K562 (cell line): Measurements from ENCODE around the gene RAG2. TPM values are rescaled to one million over a fixed set of nuclear protein-coding genes. Genes with fewer than 3 reads are reported as not detected.

Experiments
- MBD2 ChIP-seq: sonication (generic); IDR thresholded peaks from 2 replicates; pipeline ENCODE4 v1.6.1; 2016; ENCODE audit warnings: low read depth, borderline replicate concordance
- POU5F1 ChIP-seq: fragments of 150-350 bp; IDR thresholded peaks from 2 replicates; pipeline ENCODE4 v1.6.1; 2014; ENCODE audit warnings: borderline replicate concordance, low read length, low read depth, mild to moderate bottlenecking; ENCODE audit not compliant: partially characterized antibody
- TAF7 ChIP-seq: fragments of 450-650 bp; IDR thresholded peaks from 2 replicates; pipeline ENCODE4 v1.6.1; 2016; ENCODE audit warnings: missing genetic modification characterization, missing compliant biosample characterization
- TRIM28 ChIP-seq: fragments of 450-650 bp; IDR thresholded peaks from 2 replicates; pipeline ENCODE4 v1.6.1; 2017
- polyA plus RNA-seq, 8 experiments: library from polyadenylated mRNA; depleted of rRNA in 4 of 8; stranded (reverse) in 5 of 8; unstranded in 3 of 8; fragments of >200 nt; fragmentation: Nextera tagmentation in 2 of 8; fragmentation: Illumina TruSeq in 1 of 8; extraction: Ambion mirVana in 2 of 8; extraction: Trizol in 1 of 8; gene quantifications; 2 replicates each; pipeline versions ENCODE4 v1.2.1 to v1.2.3, GENCODE V29; 2011 to 2014; ENCODE audit warnings: inconsistent platforms in 1 of 8, missing spikeins in 1 of 8
- total RNA-seq, 7 experiments: library from RNA; depleted of rRNA in 6 of 7; stranded (reverse); fragments of >200 nt in 6 of 7; fragmentation: Illumina TruSeq in 2 of 7; extraction: Trizol in 2 of 7; gene quantifications; 2 replicates each; pipeline versions ENCODE4 v1.2.1 to v1.2.3, GENCODE V29; 2011 to 2021; ENCODE audit warnings: low replicate concordance in 1 of 7
- TF ChIP-seq, protein P1 (sequence below): fragments of 450-650 bp; IDR thresholded peaks from 2 replicates; pipeline ENCODE4 v1.6.1; 2016; ENCODE audit warnings: mild to moderate bottlenecking, moderate library complexity
- TF ChIP-seq, protein P2 (sequence below): fragments of 450-650 bp; IDR thresholded peaks from 2 replicates; pipeline ENCODE4 v1.6.1; 2017; ENCODE audit warnings: antibody characterized with exemption, mild to moderate bottlenecking
- TF ChIP-seq, protein P3 (sequence below): sonication (generic); formaldehyde crosslinking; IDR thresholded peaks from 2 replicates; pipeline ENCODE4 v1.8.1; 2023; ENCODE audit warnings: mild to moderate bottlenecking, missing genetic modification reagents

The RAG2 gene
- total and polyA plus RNA-seq, 9 of the 15 experiments (the other 6 are each of a cell fraction or from before 2014, with no cell fraction given), result 0.06 to 2.7 (median 0.26) TPM; not detected in 3

DNA sequence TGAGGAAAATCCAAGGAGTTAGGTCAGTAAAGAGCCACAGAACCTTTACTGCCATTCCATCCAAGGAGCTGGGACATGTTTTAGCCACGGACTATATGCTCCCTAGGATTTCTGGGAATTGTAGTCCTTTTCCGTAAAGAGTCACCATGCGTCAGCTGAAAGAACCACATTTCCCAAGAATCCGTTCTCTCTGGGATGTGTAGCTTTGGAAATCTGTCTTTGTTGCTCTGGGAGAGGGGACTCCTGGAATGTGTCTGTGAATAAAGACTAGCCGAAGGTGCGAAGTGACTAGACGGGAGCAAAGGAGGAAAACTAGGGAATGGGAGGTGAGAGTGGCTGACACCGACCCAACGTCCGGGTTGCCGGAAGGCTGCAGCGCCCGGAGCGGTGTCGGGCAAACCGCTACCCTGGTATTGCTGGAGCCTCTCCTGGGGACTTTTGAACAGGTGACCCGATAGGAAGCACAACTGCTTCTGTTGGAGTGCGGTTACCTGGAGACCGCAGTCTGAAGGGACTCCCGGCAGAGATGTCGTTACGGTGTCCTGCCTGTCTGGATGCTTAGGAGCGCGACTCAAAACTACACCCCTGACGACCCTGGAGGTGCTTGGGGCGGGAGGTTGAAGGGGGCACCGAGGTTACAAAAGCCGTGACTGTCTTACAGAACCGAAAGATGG is 3.6 kb downstream of the RAG2 start, which contains the start of gene IFTAP (continued):
- TF ChIP-seq, protein P1, sequence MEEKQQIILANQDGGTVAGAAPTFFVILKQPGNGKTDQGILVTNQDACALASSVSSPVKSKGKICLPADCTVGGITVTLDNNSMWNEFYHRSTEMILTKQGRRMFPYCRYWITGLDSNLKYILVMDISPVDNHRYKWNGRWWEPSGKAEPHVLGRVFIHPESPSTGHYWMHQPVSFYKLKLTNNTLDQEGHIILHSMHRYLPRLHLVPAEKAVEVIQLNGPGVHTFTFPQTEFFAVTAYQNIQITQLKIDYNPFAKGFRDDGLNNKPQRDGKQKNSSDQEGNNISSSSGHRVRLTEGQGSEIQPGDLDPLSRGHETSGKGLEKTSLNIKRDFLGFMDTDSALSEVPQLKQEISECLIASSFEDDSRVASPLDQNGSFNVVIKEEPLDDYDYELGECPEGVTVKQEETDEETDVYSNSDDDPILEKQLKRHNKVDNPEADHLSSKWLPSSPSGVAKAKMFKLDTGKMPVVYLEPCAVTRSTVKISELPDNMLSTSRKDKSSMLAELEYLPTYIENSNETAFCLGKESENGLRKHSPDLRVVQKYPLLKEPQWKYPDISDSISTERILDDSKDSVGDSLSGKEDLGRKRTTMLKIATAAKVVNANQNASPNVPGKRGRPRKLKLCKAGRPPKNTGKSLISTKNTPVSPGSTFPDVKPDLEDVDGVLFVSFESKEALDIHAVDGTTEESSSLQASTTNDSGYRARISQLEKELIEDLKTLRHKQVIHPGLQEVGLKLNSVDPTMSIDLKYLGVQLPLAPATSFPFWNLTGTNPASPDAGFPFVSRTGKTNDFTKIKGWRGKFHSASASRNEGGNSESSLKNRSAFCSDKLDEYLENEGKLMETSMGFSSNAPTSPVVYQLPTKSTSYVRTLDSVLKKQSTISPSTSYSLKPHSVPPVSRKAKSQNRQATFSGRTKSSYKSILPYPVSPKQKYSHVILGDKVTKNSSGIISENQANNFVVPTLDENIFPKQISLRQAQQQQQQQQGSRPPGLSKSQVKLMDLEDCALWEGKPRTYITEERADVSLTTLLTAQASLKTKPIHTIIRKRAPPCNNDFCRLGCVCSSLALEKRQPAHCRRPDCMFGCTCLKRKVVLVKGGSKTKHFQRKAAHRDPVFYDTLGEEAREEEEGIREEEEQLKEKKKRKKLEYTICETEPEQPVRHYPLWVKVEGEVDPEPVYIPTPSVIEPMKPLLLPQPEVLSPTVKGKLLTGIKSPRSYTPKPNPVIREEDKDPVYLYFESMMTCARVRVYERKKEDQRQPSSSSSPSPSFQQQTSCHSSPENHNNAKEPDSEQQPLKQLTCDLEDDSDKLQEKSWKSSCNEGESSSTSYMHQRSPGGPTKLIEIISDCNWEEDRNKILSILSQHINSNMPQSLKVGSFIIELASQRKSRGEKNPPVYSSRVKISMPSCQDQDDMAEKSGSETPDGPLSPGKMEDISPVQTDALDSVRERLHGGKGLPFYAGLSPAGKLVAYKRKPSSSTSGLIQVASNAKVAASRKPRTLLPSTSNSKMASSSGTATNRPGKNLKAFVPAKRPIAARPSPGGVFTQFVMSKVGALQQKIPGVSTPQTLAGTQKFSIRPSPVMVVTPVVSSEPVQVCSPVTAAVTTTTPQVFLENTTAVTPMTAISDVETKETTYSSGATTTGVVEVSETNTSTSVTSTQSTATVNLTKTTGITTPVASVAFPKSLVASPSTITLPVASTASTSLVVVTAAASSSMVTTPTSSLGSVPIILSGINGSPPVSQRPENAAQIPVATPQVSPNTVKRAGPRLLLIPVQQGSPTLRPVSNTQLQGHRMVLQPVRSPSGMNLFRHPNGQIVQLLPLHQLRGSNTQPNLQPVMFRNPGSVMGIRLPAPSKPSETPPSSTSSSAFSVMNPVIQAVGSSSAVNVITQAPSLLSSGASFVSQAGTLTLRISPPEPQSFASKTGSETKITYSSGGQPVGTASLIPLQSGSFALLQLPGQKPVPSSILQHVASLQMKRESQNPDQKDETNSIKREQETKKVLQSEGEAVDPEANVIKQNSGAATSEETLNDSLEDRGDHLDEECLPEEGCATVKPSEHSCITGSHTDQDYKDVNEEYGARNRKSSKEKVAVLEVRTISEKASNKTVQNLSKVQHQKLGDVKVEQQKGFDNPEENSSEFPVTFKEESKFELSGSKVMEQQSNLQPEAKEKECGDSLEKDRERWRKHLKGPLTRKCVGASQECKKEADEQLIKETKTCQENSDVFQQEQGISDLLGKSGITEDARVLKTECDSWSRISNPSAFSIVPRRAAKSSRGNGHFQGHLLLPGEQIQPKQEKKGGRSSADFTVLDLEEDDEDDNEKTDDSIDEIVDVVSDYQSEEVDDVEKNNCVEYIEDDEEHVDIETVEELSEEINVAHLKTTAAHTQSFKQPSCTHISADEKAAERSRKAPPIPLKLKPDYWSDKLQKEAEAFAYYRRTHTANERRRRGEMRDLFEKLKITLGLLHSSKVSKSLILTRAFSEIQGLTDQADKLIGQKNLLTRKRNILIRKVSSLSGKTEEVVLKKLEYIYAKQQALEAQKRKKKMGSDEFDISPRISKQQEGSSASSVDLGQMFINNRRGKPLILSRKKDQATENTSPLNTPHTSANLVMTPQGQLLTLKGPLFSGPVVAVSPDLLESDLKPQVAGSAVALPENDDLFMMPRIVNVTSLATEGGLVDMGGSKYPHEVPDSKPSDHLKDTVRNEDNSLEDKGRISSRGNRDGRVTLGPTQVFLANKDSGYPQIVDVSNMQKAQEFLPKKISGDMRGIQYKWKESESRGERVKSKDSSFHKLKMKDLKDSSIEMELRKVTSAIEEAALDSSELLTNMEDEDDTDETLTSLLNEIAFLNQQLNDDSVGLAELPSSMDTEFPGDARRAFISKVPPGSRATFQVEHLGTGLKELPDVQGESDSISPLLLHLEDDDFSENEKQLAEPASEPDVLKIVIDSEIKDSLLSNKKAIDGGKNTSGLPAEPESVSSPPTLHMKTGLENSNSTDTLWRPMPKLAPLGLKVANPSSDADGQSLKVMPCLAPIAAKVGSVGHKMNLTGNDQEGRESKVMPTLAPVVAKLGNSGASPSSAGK, result peak; percentile 74
- TF ChIP-seq TRIM28 (0 out of 2 replicates have a peak, but pooled peaks have one; percentile 27), POU5F1 (peak; percentile 70), TAF7 (tag) (peak; percentile 28; the same call in 1 of the 2 replicates), MBD2 (peak; percentile 86)
- TF ChIP-seq, protein P2, sequence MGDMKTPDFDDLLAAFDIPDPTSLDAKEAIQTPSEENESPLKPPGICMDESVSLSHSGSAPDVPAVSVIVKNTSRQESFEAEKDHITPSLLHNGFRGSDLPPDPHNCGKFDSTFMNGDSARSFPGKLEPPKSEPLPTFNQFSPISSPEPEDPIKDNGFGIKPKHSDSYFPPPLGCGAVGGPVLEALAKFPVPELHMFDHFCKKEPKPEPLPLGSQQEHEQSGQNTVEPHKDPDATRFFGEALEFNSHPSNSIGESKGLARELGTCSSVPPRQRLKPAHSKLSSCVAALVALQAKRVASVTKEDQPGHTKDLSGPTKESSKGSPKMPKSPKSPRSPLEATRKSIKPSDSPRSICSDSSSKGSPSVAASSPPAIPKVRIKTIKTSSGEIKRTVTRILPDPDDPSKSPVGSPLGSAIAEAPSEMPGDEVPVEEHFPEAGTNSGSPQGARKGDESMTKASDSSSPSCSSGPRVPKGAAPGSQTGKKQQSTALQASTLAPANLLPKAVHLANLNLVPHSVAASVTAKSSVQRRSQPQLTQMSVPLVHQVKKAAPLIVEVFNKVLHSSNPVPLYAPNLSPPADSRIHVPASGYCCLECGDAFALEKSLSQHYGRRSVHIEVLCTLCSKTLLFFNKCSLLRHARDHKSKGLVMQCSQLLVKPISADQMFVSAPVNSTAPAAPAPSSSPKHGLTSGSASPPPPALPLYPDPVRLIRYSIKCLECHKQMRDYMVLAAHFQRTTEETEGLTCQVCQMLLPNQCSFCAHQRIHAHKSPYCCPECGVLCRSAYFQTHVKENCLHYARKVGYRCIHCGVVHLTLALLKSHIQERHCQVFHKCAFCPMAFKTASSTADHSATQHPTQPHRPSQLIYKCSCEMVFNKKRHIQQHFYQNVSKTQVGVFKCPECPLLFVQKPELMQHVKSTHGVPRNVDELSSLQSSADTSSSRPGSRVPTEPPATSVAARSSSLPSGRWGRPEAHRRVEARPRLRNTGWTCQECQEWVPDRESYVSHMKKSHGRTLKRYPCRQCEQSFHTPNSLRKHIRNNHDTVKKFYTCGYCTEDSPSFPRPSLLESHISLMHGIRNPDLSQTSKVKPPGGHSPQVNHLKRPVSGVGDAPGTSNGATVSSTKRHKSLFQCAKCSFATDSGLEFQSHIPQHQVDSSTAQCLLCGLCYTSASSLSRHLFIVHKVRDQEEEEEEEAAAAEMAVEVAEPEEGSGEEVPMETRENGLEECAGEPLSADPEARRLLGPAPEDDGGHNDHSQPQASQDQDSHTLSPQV, result peak; percentile 83; the same call in 1 of the 2 replicates
- TF ChIP-seq, protein P3, sequence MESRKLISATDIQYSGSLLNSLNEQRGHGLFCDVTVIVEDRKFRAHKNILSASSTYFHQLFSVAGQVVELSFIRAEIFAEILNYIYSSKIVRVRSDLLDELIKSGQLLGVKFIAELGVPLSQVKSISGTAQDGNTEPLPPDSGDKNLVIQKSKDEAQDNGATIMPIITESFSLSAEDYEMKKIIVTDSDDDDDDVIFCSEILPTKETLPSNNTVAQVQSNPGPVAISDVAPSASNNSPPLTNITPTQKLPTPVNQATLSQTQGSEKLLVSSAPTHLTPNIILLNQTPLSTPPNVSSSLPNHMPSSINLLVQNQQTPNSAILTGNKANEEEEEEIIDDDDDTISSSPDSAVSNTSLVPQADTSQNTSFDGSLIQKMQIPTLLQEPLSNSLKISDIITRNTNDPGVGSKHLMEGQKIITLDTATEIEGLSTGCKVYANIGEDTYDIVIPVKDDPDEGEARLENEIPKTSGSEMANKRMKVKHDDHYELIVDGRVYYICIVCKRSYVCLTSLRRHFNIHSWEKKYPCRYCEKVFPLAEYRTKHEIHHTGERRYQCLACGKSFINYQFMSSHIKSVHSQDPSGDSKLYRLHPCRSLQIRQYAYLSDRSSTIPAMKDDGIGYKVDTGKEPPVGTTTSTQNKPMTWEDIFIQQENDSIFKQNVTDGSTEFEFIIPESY (CRISPR knock-in tag), result no peak
